ENCODE measurements around the gene GEN1. TPM values are rescaled to one million over a fixed set of nuclear protein-coding genes. Genes with fewer than 3 reads are reported as not detected.
A peak's percentile ranks its signal among the peaks of the same experiment; 100 is the strongest.

The GEN1 gene
- total RNA-seq, 1 donor from 2014 or later: 43.5 TPM

DNA sequence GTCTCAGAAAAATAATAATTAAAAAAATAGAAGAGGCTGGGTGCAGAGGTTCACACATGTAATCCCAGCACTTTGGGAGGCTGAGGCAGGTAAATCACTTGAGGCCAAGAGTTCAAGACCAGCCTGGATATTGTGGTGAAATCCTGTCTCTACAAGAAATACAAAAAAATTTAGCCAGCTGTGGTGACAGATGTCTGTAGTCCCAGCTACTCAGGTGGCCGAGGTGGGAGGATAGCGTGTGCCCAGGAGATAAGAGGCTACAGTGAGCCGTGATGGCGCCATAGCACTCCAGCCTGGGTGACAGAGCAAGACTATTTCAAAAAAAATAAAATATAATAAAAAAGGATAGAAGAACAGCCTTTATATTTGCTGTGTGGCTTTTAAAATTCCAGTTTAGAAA is 36.3 kb upstream of the GEN1 start:
- no peak overlapping the region for H3K4me3 Mint-ChIP-seq
- Histone ChIP-seq H2AFZ (replicated peaks) (no peak overlapping the region), H3K36me3 (peaks cover 28% of the 10 kb centered on the region), H3K4me2 (no peak overlapping the region), H3K27me3 (no peaks in the 10 kb centered on the region), H4K20me1 (ENCODE audit: low read depth) (no peaks in the 10 kb centered on the region), H3K9me3 (ENCODE audit: low read depth) (no peaks in the 10 kb centered on the region), H3K4me3 (no peak overlapping the region), H3K27ac (no peak overlapping the region), H3K4me1 (peaks cover 10% of the 10 kb centered on the region), H3F3A (ENCODE audit: low read depth) (peaks cover 12% of the 10 kb centered on the region), H3K79me2 (ENCODE audit: low read depth) (no peaks in the 10 kb centered on the region), H3K9ac (no peak overlapping the region)
- H3K9me3 Mint-ChIP-seq: no peaks in the 10 kb centered on the region
- no peak for DNase-seq (ENCODE audit: low spot score)
- no peak overlapping the region for H3K27ac Mint-ChIP-seq
- no peaks in the 10 kb centered on the region for H3K4me1 Mint-ChIP-seq
- H3K36me3 Mint-ChIP-seq: peaks cover 10% of the 10 kb centered on the region
- no peak for TF ChIP-seq EZH2phosphoT487 (IDR thresholded peaks at IDR 0.05)
- TF ChIP-seq, protein P1, sequence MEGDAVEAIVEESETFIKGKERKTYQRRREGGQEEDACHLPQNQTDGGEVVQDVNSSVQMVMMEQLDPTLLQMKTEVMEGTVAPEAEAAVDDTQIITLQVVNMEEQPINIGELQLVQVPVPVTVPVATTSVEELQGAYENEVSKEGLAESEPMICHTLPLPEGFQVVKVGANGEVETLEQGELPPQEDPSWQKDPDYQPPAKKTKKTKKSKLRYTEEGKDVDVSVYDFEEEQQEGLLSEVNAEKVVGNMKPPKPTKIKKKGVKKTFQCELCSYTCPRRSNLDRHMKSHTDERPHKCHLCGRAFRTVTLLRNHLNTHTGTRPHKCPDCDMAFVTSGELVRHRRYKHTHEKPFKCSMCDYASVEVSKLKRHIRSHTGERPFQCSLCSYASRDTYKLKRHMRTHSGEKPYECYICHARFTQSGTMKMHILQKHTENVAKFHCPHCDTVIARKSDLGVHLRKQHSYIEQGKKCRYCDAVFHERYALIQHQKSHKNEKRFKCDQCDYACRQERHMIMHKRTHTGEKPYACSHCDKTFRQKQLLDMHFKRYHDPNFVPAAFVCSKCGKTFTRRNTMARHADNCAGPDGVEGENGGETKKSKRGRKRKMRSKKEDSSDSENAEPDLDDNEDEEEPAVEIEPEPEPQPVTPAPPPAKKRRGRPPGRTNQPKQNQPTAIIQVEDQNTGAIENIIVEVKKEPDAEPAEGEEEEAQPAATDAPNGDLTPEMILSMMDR (IDR thresholded peaks at IDR 0.05): no peak
- no peak for TF ChIP-seq EZH2 (IDR thresholded peaks at IDR 0.05)
- no peaks in the 10 kb centered on the region for H3K27me3 Mint-ChIP-seq (ENCODE audit: insufficient read depth, low read depth)

DNA sequence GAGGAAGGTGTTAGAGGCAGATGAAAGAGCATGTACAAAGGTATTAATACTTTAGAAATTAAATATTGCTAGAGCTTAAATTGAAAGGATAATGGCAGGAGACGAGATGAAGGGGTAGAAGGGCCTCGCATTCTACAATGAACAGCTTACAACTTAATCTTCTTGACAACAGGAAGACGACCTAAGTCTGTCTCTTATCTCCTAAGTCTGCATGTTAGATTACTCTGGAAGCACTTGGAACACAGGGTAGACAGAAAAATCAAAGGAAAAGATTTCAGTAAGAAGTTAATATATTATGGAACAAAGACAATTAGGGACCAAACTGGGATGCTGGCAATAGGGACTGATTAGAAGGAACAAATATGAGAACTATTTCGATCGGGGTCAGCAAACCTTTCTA is 35.2 kb upstream of the GEN1 start:
- Histone ChIP-seq H3K4me2 (no peak overlapping the region), H3K9me3 (ENCODE audit: low read depth) (no peaks in the 10 kb centered on the region), H3K36me3 (peaks cover 28% of the 10 kb centered on the region), H3K27me3 (no peaks in the 10 kb centered on the region), H3K27ac (peak overlapping the region; percentile 22), H3K79me2 (ENCODE audit: low read depth) (no peaks in the 10 kb centered on the region), H3K4me1 (peaks cover 10% of the 10 kb centered on the region), H2AFZ (replicated peaks) (no peak overlapping the region), H3K9ac (peak overlapping the region; percentile 21), H3F3A (ENCODE audit: low read depth) (peaks cover 12% of the 10 kb centered on the region), H3K4me3 (no peak overlapping the region), H4K20me1 (ENCODE audit: low read depth) (no peaks in the 10 kb centered on the region)
- Mint-ChIP-seq H3K4me3 (no peak overlapping the region), H3K27ac (no peak overlapping the region), H3K27me3 (ENCODE audit: insufficient read depth, low read depth) (no peaks in the 10 kb centered on the region), H3K9me3 (no peaks in the 10 kb centered on the region), H3K4me1 (no peaks in the 10 kb centered on the region), H3K36me3 (peaks cover 6% of the 10 kb centered on the region)
- TF ChIP-seq EZH2 (IDR thresholded peaks at IDR 0.05): no peak
- no peak for TF ChIP-seq EZH2phosphoT487 (IDR thresholded peaks at IDR 0.05)
- TF ChIP-seq, protein P1 (IDR thresholded peaks at IDR 0.05): no peak
- DNase-seq (ENCODE audit: low spot score): no peak

DNA sequence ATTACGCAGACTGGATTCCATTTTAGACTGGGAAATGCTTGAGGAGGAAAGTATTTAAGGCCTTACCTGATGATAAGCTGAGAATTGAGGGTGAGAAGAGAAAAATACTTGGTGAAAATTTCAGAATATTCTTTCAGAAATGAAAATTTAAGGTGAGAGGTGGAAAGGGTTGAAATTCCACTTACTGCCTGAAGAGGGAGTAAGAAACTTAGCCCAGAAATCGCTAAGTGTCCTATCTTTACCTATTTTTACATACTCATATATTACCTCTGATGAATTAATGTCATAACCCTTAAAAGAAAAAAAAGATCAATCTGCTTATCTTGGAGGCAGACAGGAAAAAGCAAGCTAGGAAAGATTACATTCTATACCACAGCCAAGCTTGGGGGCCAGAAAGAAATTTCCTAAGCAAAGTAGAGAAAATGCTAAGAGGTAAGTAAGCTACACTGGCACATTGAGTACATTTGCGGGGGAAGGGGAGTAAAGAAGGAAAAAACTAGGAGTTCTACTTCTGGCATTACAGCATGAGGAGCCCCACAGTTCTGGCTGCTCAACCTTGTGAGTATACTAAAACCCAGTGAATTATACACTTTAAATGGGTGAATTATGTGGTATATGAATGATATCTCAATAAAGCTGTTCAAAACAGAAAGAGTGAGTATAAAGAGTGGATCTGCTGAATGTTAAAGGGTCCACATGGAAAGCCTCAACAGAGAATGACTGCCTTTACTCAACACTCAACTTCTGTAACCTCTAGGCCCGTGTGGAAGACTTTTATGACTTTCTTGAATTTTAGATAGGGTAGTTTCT is 34.2 kb upstream of the GEN1 start:
- Mint-ChIP-seq H3K4me3 (no peak overlapping the region), H3K27me3 (ENCODE audit: insufficient read depth, low read depth) (no peaks in the 10 kb centered on the region), H3K36me3 (peaks cover under 1% of the 10 kb centered on the region), H3K27ac (no peak overlapping the region), H3K9me3 (no peaks in the 10 kb centered on the region), H3K4me1 (no peaks in the 10 kb centered on the region)
- Histone ChIP-seq H3K4me3 (no peak overlapping the region), H4K20me1 (ENCODE audit: low read depth) (no peaks in the 10 kb centered on the region), H2AFZ (replicated peaks) (no peak overlapping the region), H3F3A (ENCODE audit: low read depth) (peaks cover 12% of the 10 kb centered on the region), H3K4me1 (peaks cover 7% of the 10 kb centered on the region), H3K36me3 (peaks cover 34% of the 10 kb centered on the region), H3K4me2 (no peak overlapping the region), H3K27ac (no peak overlapping the region), H3K9me3 (ENCODE audit: low read depth) (no peaks in the 10 kb centered on the region), H3K9ac (no peak overlapping the region), H3K27me3 (no peaks in the 10 kb centered on the region), H3K79me2 (ENCODE audit: low read depth) (no peaks in the 10 kb centered on the region)
- peak; percentile 4 for DNase-seq (ENCODE audit: low spot score)
- TF ChIP-seq EZH2phosphoT487 (IDR thresholded peaks at IDR 0.05) (no peak), EZH2 (IDR thresholded peaks at IDR 0.05) (no peak)
- TF ChIP-seq, protein P1 (IDR thresholded peaks at IDR 0.05): peak; percentile 79
